Measurements from ENCODE around the gene AQP3. TPM values are rescaled to one million over a fixed set of nuclear protein-coding genes. Genes with fewer than 3 reads are reported as not detected.

AQP3 gene
- total RNA-seq, 3 donors from 2014 or later, result 2.6 to 8.3 (median 3.9) TPM

DNA sequence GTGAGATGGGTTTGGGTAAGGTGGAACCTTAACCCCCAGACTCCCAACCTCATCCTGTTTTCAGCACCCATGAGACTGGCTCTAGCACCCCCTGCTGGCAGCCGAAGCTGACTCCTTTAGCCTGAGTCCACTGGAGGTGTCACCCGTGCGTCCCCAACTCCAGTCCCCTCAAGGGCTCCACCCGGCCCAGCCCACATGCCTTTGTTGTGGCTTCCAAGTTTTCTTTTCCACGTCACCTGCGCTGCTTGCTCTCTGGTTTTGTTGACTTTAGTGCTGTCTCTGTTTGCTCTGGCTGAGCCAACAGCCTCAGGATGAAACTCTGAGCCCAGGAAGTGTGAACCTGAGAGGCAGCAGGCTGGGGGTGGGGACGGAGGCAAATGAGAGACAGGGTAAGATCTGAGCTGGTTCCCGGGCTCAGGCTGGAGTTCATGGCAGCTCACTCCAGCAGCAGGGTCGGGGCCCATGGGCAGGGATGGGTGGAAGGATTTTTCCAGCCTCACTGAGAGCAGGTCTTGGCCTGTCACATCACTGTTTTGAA, 31.8 kb downstream of the AQP3 start:
- ATAC-seq (peak; percentile 92), DNase-seq (peak; percentile 92 to 96 (median 92))
- intact Hi-C loops (cut with DNase I, micrococcal nuclease), result loop anchor here in 1 of 2 donors (2.0 kb wide), 1 partner anchor 41 kb away; no protein-coding TSS in a partner anchor

GRCh38 chr9:33414889-33415500, 32.4 kb downstream of the AQP3 start:
- DNase-seq (peak; percentile 24 to 62 (median 49)), ATAC-seq (peak; percentile 5)
- Histone ChIP-seq H3K4me1 (ENCODE audit: low read depth) (peaks cover 14% of the 10 kb centered on the region), H3K4me3 (no peak overlapping the region), H3K9me3 (no peaks in the 10 kb centered on the region), H3K36me3 (ENCODE audit: low read depth) (no peaks in the 10 kb centered on the region)
- TF ChIP-seq CTCF (IDR thresholded peaks at IDR 0.05), result no peak
- intact Hi-C loops (cut with DNase I, micrococcal nuclease), result no loop called here

More for the DNA sequence above, 31.8 kb downstream of the AQP3 start:
- Histone ChIP-seq H3K4me1 (ENCODE audit: low read depth) (peaks cover 14% of the 10 kb centered on the region), H3K4me3 (no peak overlapping the region), H3K36me3 (ENCODE audit: low read depth) (no peaks in the 10 kb centered on the region), H3K9me3 (no peaks in the 10 kb centered on the region)
- peak; percentile 69 for TF ChIP-seq CTCF (IDR thresholded peaks at IDR 0.05)

- peaks cover 14% of the 10 kb centered on the region for H3K4me1 ChIP-seq (ENCODE audit: low read depth)
- intact Hi-C loops (cut with DNase I, micrococcal nuclease), result no loop called here
- no peak for ATAC-seq
- H3K9me3 ChIP-seq, result no peaks in the 10 kb centered on the region
- H3K36me3 ChIP-seq (ENCODE audit: low read depth), result no peaks in the 10 kb centered on the region
- DNase-seq, result no peak
- no peak for TF ChIP-seq CTCF (IDR thresholded peaks at IDR 0.05)
- no peak overlapping the region for H3K4me3 ChIP-seq
Measured at GRCh38 chr9:33414268-33414667, 33.1 kb downstream of the AQP3 start.

GRCh38 chr9:33408087-33408486, 39.3 kb downstream of the AQP3 start:
- DNase-seq (no peak), ATAC-seq (no peak)
- H3K4me3 ChIP-seq, result no peak overlapping the region
- intact Hi-C loops (cut with DNase I, micrococcal nuclease), result no loop called here
- H3K36me3 ChIP-seq (ENCODE audit: low read depth), result no peaks in the 10 kb centered on the region
- H3K9me3 ChIP-seq, result no peaks in the 10 kb centered on the region
- no peaks in the 10 kb centered on the region for H3K4me1 ChIP-seq (ENCODE audit: low read depth)
- no peak for TF ChIP-seq CTCF (IDR thresholded peaks at IDR 0.05)

DNA sequence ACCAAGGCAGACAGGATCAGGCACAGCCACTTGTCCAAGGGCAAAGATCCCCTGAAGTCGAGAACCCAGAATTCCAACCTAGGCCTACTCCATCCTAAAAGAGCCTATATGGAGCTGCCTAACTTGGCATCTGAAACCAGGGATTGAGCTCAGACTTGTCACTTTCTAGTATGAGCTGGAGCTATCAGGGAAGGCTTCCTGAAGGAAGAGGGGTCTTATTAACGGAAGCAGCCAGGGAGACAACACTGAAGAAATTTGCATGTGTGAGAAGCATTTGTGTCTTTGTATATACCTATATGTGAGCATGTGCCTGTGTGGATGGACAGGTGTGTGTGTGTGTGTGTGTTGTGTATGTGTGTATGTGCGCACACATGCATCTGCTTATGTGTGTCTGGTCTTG, 40.3 kb downstream of the AQP3 start:
- DNase-seq (no peak), ATAC-seq (no peak)
- H3K4me1 ChIP-seq (ENCODE audit: low read depth), result no peaks in the 10 kb centered on the region
- H3K4me3 ChIP-seq, result no peak overlapping the region
- no peaks in the 10 kb centered on the region for H3K9me3 ChIP-seq
- no peaks in the 10 kb centered on the region for H3K36me3 ChIP-seq (ENCODE audit: low read depth)
- no peak for TF ChIP-seq CTCF (IDR thresholded peaks at IDR 0.05)
- intact Hi-C loops (cut with DNase I, micrococcal nuclease), result no loop called here

All from mucosa of descending colon (tissue), 3 donors.